Colonic mucosa (tissue), 4 donors: ENCODE measurements around the gene CHD9NB. TPM values are rescaled to one million over a fixed set of nuclear protein-coding genes. Genes with fewer than 3 reads are reported as not detected.

Experiments
- DNase-seq: peaks from one replicate; pipeline ENCODE4 v3.0.0-alpha.2; 2020
- H3K27ac ChIP-seq: fragments of 200-600 bp; one replicate; pipeline ENCODE4 v1.8.0; 2021
- H3K27me3 ChIP-seq: fragments of 200-600 bp; one replicate; pipeline ENCODE4 v1.8.0; 2021
- H3K36me3 ChIP-seq: fragments of 200-600 bp; one replicate; pipeline ENCODE4 v1.8.0; 2021
- H3K4me1 ChIP-seq: fragments of 200-600 bp; one replicate; pipeline ENCODE4 v1.8.0; 2021; ENCODE audit warnings: mild to moderate bottlenecking
- H3K4me3 ChIP-seq: fragments of 200-600 bp; one replicate; pipeline ENCODE4 v1.8.0; 2021
- H3K9ac ChIP-seq, 2 donors: one replicate each; pipeline ENCODE4 v1.7.0; 2013; ENCODE audit warnings: control low read depth in 2 of 2, low read depth in 2 of 2, low read length in 2 of 2
- H3K9me3 ChIP-seq: fragments of 200-600 bp; one replicate; pipeline ENCODE4 v1.8.0; 2021
- intact Hi-C: fragments of 100-400 bp; cut with DNase I; formaldehyde crosslinking; loops from one replicate; pipeline ENCODE4 v1.14.1; 2022
- total RNA-seq, 2 donors: library from RNA; stranded (reverse); fragmentation: NEBNext Ultra II Directional in 1 of 2; extraction: Animal tissue kit (Norgen Biotek cat#: 25700) in 1 of 2; gene quantifications; one replicate each; pipeline ENCODE4 v1.2.1, GENCODE V29; 2021
- TF ChIP-seq, protein P1 (sequence below): fragments of 200-600 bp; IDR thresholded peaks from one replicate; pipeline ENCODE4 v1.8.0; 2022; ENCODE audit warnings: antibody characterized with exemption, mild to moderate bottlenecking
- donor health status: healthy.
- donor health status: DM: no; HTN: no; CAD: no.
- donor health status: DM: no; HTN: no; CAD: no.

CHD9NB gene
- total RNA-seq, 2 donors from 2014 or later, result 2.5 to 5.6 TPM

DNA sequence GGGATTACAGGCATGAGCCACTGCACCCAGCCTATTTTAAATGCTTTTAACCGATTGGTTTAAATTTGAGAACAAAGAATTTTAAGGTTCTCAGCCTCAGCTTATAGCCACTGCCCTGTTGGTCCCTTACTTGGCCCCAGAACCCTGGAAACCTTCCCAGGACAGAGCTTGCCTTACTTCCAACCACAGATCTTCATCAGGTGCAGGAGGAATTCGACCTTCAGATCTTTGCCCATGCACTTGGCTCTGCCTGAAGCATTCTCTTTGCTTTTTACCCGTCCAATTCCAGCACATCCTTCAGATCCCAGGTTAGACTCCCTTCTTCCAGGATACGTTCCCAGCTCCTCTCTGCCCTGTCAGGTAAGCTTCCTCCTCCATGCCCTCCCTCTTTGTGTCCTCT lies 29.8 kb upstream of the CHD9NB start:
- Histone ChIP-seq H3K27me3 (no peaks in the 10 kb centered on the region), H3K27ac (no peak overlapping the region), H3K4me3 (no peak overlapping the region), H3K9me3 (no peaks in the 10 kb centered on the region), H3K4me1 (no peaks in the 10 kb centered on the region), H3K9ac (no peak overlapping the region), H3K36me3 (no peaks in the 10 kb centered on the region)
- TF ChIP-seq, protein P1, sequence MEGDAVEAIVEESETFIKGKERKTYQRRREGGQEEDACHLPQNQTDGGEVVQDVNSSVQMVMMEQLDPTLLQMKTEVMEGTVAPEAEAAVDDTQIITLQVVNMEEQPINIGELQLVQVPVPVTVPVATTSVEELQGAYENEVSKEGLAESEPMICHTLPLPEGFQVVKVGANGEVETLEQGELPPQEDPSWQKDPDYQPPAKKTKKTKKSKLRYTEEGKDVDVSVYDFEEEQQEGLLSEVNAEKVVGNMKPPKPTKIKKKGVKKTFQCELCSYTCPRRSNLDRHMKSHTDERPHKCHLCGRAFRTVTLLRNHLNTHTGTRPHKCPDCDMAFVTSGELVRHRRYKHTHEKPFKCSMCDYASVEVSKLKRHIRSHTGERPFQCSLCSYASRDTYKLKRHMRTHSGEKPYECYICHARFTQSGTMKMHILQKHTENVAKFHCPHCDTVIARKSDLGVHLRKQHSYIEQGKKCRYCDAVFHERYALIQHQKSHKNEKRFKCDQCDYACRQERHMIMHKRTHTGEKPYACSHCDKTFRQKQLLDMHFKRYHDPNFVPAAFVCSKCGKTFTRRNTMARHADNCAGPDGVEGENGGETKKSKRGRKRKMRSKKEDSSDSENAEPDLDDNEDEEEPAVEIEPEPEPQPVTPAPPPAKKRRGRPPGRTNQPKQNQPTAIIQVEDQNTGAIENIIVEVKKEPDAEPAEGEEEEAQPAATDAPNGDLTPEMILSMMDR, result no peak
- intact Hi-C loops, result no loop called here
- no peak for DNase-seq

DNA sequence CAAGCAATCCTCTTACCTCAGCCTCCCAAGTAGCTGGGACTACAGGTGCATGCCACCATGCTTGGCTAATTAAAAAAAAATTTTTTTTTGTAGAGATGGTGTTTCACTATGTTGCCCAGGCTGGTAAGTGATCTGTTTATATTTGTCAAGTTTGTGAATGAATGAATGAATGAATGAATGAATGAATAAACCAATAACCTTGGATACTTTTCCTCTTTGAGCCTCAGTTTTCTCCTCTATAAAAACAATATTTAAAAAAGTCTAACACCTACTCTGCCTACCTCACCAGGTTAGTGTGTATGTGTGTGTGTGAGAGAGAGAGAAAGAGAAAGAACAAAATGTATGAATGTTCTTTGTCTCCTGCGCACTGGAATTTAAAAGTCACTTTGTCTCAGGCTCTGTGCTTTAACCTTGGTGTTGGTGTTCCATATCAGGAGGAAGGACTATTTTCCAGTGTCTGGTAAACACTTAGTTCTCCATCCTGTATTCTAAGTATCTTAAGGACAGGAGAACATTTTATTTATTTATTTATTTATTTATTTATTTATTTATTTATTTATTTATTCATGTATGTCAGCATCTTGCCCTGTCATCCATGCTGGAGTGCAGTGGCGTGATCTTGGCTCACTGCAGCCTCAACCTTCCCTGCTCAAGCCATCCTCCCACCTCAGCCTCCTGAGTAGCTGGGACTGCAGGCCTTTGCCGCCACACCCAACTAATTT lies 29.1 kb upstream of the CHD9NB start:
- no peaks in the 10 kb centered on the region for H3K9me3 ChIP-seq
- intact Hi-C loops, result no loop called here
- H3K9ac ChIP-seq, result no peak overlapping the region
- H3K4me1 ChIP-seq, result no peaks in the 10 kb centered on the region
- H3K36me3 ChIP-seq, result no peaks in the 10 kb centered on the region
- H3K27ac ChIP-seq, result no peak overlapping the region
- no peak for DNase-seq
- no peak overlapping the region for H3K4me3 ChIP-seq
- TF ChIP-seq, protein P1, result no peak
- no peaks in the 10 kb centered on the region for H3K27me3 ChIP-seq

DNA sequence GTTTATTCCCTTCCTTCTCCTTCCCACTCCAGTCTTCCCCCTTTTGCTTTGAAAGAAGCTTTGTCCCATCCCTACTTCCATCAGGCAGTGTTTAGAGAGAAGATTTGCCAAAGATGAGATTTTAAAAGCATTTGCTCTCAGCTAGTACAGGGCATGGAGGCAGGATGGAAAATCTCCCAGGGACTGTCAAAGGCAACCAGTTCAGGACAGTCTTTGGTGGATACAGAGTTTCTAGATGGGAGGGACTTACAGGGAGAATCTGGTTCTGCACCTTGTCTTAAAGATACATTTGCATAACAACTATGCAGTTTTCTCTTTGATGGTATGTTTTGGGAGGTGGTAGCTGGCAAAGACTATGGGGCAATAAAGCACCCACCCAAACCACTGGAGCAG lies 28.3 kb upstream of the CHD9NB start:
- Histone ChIP-seq H3K9ac (peak overlapping the region in 1 of 2 donors; percentile 4), H3K9me3 (no peaks in the 10 kb centered on the region), H3K27ac (peak overlapping the region; percentile 12), H3K4me1 (no peaks in the 10 kb centered on the region), H3K36me3 (no peaks in the 10 kb centered on the region), H3K4me3 (no peak overlapping the region), H3K27me3 (no peaks in the 10 kb centered on the region)
- no peak for DNase-seq
- TF ChIP-seq, protein P1, result no peak
- intact Hi-C loops, result no loop called here

DNA sequence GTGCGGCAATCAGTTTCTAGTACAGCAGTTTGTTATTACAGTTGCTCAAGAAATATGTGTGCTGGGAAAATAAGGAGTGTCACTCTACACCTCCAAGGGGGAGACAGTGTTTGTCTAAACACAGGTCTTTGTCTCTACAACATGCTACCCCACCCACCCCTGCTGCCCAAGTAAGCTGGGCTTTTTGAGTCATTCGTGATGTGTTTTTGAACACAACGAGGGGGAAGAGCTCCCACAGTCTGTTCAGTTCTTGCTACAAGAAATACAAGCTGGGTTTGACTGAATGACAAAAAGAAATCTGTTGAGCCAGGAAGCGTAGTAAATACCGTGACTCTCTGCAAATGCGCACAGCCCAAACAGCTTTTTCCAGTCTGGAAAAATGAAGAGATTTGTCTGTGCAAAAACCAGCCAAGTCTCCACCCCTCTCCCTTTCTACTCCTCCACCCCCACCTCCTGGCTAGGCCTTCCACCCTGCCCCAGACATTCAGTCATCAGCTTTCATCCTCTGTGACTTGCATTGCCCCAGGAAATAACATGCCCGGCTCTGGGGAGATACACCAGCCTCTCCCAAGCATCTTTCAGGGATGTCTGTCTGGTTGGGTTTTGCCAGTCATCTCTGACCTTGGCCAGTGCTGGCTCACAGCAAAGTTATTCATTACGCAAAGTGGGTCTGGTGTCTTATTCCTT lies 27.8 kb upstream of the CHD9NB start:
- TF ChIP-seq, protein P1, result no peak
- Histone ChIP-seq H3K9ac (peak overlapping the region in 1 of 2 donors; percentile 4), H3K4me3 (no peak overlapping the region), H3K9me3 (no peaks in the 10 kb centered on the region), H3K36me3 (no peaks in the 10 kb centered on the region), H3K4me1 (no peaks in the 10 kb centered on the region), H3K27ac (peak overlapping the region; percentile 41), H3K27me3 (no peaks in the 10 kb centered on the region)
- intact Hi-C loops, result no loop called here
- peak; percentile 35 for DNase-seq

DNA sequence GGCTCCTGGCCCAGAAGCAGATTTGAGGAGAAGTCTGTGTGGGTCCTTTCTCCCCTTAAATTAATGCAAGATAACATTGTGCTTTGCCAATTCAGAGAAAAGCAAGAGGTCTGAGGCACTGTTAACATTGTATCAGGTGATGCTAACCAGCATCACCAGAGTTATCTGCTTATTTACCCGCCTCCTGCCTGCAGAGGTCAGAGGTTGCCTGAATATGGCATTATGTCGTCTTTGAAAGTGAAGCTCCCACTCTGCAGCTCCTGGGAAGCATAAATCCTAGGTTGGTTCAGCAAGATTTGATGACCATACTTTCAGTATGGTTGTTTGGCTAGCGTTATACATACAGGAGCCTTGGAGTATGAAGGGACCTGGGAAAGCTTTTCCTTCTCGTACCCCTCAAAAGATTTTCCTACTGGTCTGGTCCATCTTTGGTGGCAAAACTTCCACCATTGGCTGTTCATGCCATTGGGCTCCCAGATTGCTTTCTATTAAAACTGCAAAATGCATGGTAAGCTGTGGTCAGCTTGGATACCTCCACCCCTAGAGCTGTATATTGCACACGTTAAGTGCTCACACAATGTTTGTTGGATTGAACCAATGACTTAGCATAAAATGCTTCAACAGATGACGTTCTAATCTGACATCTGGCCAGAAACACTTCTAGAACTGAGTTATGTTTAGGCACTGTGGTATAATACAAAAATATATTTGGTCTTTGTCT lies 26.2 kb upstream of the CHD9NB start:
- Histone ChIP-seq H3K27me3 (no peaks in the 10 kb centered on the region), H3K36me3 (no peaks in the 10 kb centered on the region), H3K9ac (no peak overlapping the region), H3K9me3 (no peaks in the 10 kb centered on the region), H3K4me1 (no peaks in the 10 kb centered on the region), H3K4me3 (no peak overlapping the region), H3K27ac (no peak overlapping the region)
- TF ChIP-seq, protein P1, result no peak
- intact Hi-C loops, result no loop called here
- no peak for DNase-seq
